Fibroblast of skin of left quadriceps (primary cell): ENCODE data around the gene SIN3A.
"Not testable (repeated sequence)": the region's sequence is repeated elsewhere in the genome, so short reads cannot be mapped to it uniquely, and the experiment has no call there.

Source experiments
- DNase-seq, 2 experiments: peaks; one replicate each; pipeline ENCODE4 v3.0.0-alpha.2; 2013; ENCODE audit warnings: low read depth in 2 of 2

Gene SIN3A

DNA sequence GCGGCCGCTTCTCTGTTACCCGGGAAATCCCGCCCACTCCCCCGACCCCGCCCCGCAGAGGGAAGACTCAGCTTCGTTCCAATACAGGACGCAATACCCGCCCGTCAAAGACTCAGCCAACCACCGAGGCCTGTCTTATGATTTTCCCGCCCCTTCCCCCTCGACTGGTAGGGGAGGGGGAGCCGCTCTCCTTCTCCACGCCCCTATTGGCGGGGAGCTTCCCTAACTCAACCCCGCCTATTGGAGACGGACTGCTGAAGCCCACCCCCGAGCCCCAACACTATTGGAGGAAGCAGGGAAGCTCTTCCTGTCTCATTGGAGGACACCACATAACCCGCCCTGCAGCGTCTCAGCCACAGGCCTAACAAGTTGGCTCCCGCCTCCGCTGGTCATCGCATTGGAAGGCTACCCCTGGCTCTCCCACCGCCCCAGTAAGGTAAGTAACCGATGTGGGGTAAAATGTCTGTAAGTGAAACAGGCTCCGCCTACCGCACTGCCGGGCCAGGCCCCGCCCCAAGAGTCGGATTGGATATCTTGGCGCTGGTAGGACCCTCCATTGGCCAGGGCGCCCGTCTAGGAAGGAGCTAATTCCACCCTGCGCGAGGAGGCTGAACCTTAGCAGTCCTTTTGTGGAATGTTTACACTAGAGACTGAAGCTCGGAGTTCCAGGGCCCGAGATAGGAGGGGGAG is at the start of gene SIN3A:
TSS of gene SIN3A (minus strand) at position 17 of the 690 bp plus-strand sequence. CDS start 21,315 bp downstream, outside the sequence.
- DNase-seq, result peak; percentile 100

DNA sequence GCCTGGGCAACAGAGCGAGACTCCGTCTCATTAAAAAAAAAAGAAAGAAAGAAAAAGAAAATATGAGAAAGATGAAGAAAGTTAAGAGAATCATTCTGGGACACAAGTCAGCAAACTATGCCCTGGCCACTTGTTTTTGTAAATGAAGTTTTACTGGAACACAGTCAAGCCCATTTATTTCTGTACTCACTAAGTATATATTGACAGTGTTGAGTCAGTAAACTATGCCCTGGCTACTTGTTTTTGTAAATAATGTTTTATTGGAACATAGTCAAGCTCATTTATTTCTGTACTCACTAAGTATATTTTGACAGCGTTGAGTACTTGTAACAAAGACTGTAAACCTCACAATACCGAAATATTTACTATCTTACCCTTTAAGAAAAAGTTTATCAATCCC is 42.2 kb upstream of the SIN3A start:
- no peak for DNase-seq

DNA sequence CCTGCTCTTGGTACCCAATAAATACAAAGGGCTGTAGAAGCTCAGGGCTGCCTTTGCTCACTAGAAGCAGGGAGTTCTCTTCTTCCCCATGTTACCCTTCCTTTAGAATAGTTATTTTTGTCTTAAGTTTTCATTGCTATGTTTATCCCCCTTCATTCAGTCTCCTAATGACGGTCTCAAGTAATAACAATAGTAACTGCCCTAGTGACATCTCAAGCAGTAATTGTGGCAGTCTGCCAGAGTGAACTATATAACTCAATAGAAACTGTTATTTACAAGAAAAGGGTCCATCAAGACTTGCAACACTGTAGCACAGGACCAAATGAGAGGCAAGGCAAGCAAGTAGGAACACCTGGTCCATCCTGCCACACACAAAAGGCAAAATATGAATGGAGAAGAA is 32.5 kb upstream of the SIN3A start:
- DNase-seq, result no peak

DNA sequence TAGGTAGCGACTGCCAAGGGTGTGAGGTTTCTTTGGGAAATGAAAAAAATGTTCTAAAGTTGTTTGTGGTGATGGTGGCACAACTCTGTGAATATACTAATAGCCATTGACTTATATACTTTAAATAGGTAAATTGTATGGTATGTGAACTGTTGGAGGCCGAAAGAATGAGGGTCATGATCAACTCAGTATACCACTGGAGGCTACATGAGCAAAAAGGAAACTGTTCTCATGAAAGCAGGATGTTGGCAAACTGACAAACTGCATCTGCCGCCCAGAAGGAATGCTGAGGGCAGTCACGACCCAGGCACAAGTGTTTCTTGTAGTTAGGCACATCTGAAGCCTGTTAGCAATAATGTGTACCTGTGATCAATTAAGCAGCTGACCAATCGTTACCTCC is 32.1 kb upstream of the SIN3A start:
- not testable (repeated sequence) for DNase-seq

DNA sequence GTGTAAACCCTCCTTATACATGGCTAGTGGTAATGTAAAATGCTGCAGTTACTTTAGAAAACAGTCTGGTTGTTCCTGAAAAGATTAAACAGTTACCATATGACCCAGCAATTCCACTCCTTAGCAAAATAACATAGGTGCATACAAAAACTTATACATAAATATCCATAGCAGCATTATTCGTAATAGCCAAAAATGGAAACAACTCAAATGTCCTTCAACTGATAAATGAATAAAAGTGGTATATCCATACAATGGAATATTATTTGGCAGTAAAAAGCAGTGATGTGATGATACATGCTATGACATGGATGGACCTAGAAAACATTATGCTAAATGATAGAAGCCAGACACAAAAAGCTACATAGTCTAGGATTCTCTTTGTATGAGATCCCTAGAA is 31.6 kb upstream of the SIN3A start:
- no peak for DNase-seq

DNA sequence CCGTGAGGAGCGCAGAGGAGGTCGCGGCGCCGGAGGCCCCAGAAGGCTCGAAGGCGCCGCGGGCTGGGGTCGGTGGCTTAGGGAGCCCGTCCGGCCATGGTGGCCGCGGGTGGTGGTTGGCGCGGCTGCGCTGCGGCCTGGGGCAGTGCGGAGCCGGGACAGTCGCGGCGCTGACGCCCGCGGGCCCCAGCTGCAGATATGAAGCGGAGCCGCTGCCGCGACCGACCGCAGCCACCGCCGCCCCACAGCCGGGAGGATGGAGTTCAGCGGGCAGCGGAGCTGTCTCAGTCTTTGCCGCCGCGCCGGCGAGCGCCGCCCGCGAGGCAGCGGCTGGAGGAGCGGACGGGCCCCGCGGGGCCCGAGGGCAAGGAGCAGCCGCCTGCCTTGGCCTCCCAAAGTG is 29.0 kb upstream of the SIN3A start:
- DNase-seq, result not testable (repeated sequence)

DNA sequence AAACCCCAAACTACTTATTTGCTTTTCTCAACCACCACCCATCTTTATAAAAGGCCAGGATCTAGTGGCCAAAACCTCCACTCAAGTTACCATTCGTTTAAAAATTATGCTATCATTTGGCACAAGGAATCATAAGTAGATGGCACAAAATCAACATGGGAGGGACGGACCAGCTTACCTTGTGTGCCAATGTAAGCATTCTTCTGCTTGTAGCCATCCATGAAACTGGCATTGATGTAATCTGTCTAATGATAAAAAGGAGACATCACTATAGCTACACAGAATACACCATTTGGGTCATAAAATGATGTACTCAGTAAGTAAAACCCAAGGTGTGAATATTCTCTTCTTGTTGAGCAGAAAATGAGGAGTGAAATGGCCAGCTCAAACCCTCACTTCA is 28.2 kb upstream of the SIN3A start:
- no peak for DNase-seq

DNA sequence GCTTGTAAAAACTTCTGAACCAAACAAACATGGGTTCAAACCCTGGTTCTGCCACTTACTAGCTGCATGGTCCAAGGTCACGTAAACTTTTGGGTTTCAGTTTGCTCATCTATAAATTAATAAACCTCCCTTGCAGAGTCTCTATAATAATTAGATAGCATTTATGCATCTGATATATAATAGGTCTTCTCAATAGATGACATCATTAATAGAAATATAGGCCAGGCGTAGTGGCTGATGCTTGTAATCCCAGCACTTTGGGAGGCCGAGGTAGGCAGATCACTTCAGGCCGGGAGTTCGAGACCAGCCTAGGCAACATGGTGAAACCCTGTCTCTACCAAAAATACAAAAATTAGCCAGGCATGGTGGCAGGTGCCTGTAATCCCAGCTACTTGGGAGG is 25.6 kb upstream of the SIN3A start:
- not testable (repeated sequence) for DNase-seq

DNA sequence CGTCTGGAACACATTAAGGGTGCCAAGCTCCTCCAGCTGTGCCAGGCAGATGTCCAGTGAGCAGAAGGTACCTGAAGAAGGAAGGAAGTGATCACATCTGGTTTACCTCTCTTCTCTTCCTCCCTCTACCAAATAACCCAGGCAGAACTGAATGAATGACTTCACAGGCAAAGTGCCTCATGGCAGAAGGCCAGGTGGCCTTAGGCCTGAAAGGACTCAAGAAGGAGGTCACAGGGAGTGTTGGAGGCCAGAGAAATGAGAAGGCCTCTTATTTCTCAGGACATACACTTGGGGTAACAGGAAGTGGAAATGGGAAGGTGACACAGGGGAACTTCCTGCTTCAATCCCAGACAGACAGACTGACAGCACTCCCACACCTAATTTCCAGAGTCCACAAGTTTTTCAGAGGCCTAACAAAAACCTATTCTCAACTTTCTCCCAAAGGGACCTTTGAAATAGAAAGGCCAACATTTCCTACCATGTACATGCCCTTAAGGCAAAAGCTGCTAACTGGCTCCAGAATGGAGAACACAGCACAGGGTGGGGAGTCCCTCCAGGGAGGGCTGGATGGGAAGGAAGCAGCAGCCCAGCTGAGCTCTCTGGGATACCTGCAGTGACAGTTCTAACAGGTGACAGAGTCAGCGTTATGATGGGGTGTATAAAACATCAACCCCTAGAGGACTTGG is 17.6 kb upstream of the SIN3A start:
- no peak for DNase-seq

DNA sequence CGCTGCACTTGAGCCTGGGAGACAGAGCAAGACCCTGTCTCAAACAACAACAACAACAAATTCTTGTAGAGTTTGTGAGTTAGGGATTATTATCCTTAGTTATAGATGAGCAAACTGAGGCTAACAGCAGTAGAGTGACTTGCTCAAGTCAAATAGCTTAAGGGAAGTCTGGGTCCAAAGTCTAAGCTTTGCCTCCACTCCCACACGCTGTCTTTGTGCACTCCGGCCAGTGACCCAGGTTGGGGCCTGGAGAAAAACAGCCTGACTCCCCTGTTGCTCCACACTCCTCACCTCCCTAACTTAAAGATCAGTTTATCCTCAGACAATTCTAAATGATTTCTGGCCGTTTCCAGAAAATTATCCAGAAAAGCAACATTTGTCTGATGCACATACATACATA is 9.2 kb upstream of the SIN3A start:
- no peak for DNase-seq

DNA sequence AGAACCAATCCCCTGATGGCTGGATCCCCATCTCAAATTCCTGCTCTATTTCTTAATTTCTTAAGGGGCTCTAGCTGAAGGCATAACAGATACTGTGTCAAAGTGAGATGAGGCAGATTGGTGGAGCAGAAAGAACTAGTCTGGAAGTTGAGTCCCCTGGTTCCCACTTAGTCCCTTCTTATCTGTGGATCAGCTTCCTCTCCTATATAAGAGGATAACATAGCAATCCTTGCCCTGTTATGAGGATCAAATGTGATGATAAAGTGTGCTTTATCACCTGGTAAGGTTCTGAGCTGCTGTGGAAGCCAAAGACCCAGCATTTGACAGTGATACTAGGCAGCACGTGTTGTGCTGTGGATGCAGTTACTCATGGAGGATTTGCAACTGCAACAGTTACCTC is 8.1 kb upstream of the SIN3A start:
- DNase-seq, result no peak

DNA sequence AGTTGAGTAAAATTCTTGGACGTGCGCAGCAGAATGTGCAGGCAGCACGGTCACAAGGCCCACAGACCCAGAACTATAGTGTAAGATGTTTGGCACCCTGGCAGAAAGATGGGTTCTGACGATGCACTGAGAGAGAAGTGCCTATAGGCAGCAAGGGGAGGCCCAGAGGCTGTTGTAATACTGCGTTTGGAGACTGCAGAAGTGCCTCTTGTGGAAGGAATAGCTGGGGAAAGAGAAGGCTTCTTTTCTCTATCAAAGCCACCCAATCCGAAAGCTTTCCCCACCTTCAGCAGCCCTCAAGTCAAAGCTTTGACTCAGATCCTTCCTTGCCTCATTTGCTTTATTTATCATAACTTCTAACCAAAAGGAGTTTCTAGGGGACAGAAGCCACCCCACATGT is 5.2 kb upstream of the SIN3A start:
- DNase-seq, result no peak

DNA sequence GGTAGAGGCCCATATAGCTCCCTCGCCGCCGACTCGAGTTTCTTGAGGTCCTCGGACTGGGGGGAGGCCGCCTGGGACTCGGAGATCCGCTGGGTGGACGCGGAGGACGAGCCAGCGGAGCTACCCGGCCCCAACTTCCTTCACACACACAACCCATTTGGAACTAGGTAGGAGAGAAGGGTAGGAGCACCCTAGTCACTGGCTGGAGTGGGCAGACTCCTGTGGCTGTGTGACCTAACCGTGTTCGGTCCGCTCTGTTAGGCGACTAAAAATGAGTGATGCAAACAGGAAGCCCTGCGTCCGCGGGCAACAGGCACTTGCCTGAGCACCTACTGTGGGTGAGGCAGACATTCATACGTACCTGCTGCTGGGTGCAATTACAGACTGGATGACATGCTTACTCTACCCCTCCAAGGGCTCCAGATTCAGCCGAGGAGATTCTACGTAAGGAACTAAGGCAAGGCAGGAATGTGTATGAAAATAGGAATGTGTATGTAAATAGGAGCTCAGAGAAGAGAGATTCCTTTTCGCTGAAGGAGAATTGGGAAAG is 4.6 kb upstream of the SIN3A start:
- no peak for DNase-seq

DNA sequence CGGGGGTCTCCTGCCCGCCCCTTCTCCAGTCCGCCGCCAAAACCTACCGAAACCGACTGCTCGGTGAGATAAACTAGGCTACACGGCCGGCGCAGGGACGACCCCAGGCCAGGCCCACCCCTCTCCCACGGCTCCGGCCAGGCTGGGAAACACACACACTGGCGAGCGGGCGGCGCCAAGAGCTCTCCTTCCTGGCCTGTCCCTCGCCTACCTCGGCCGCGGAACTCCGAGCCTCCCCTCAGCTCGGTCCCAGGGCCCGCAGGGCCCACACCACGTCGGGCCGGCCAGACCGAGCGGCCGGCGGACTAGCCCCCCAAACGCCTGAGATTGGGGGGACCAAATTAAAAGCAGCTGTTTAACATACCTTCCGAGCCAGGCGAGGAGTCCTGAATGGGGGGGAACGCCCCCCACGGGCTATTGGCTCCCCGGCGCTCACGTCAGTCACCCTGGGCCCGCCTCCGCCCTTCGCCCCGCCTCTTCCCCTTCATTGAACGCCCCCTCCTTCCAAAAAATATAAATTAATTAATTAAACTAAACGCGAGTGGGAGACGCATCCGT is 4.0 kb upstream of the SIN3A start:
- DNase-seq, result peak; percentile 59 to 62

DNA sequence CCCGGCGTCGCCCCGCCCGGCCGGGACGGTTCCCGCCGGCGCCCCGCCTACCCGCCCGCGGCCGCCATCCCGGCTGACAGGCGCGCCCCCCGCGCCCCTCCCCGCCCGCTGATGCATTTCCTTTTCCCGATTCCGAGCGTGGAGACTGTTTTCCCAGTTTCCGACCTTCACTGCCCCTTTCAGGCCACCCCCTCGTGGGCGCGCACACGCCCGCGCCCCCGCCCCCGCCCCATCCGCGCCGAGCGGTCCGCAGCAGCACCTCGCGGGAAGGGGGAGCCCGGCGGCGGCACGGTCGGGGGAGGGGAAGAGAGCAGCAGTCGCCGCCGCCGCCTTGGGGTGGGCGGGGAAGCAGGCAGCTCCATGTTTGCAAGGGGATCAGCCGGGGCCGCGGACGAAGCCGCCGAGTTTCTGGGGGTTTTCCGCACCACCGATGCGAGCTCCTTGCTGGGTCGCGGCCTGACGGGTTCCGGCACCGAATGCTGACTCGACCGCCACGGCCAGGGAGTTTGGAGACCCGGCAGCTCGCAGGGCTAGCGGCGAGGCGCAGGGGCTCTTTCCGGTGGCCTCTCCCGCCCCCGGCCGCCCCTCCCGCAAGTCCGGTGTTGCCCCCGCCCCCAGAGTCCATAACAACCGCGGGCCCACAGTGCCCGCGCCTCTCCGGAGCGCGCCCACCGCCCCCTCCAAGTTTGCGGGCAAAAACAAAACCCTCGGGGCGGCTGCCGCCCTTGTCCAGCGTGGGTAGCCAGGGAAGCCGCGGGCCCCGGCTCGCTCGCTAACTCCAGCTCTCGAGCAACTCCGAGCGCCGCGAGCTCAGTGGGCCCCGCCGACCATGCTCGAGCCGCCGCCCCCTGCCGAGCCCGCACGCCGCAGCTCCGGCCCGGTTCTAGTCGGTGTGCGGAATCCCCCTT is 3.2 kb upstream of the SIN3A start:
- peak in 1 of 2 experiments; percentile 44 for DNase-seq

DNA sequence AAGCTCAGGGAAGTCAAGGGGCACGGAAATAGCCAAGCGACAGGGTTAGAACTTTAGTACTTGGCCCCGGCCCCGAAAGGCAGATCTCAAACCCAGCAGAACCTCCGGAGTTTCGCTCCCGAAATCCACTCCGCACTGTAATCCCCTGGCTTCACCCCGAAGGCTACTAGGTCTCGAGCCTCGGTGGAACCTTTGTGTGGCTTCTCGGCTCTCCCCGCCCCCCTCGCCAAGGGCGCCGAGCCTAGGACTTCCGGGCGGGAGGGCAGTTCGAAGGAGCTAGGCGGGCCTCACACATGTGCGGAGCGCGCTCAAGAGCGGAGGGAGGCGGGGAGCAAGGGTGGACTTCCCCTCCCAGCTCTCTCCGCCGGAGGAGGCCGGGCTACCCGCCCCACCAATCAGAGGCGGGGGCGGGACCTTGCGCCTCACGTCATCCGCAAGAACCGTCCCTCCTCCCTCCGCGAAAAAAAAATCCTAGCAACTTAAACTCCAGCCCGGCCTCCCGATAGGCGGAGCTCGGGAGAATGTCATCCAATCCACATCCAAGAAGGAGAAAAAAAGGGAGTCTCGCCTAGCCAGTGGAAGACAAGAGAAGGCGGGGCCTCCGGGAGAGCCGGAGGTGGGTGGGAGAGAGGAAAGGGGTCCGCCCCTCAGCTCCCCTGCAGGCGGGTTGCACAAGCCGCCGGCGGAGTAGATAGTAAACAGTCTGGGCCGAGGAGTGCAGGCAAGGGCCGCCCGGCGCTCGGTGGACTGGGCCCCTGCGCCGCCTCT is 2.4 kb upstream of the SIN3A start:
- peak; percentile 100 for DNase-seq

DNA sequence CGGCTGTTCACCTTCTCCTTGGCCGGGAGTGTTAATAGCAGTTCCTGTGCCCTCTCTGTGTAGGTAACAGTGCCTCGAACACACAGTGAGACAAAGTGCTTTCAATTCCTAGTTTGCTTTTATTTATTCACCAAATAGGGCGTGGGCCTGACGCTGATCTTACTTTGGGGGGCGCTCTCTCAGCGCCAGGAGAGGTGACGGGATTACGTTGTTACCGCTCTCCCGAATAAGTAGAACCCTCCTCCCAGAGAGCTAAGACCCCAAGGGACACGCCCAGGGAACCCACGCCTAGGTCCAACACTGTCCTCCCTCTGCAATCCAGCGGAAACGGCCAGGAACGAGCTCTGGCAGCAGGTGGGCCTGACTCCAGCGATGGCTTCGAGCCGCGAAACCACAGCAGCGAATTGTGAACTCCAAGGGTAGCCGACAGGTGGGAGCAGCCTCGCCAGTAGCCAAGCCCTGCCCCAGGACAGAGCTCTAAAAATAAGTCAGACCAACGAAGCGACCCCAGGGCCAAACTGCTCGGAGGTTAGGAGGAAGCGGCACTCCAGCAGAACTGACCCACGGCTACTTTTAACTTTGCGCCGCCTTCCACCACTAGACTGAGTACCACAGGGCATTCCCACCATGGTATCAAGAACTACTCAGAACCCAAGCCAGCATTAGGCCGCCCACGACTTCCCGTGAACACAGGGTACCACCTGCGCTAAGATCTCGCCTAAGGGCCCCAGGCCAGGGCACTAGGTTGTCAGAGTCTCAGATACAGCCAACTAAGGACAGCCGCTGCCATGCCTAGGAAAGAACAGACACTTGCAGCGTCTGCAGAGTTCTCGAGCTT is 1.6 kb upstream of the SIN3A start:
- no peak for DNase-seq

DNA sequence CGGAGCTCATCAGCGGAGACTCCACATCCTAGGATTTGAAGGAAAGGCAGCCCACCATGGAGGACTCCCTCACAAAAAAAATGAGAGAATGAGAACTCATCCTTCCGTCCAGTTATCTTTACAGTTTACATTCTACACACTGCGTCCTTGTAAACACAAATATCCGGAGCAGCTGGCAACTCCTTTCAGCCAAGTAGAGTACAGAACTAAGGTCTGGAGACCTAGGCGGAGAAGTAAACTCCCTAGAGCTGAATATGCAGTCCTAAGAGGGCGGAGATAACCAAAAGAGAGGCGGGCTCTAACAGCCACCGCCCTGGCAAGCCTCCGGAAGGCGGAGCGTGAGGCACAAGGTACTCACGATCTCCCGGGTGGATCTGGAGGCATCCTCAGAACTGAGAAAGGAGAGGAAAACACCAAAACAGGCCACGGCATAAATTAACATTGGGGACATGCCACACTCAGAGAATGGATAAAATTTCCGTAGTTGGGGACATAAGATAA is 924 bp upstream of the SIN3A start:
- DNase-seq, result peak in 1 of 2 experiments; percentile 53

DNA sequence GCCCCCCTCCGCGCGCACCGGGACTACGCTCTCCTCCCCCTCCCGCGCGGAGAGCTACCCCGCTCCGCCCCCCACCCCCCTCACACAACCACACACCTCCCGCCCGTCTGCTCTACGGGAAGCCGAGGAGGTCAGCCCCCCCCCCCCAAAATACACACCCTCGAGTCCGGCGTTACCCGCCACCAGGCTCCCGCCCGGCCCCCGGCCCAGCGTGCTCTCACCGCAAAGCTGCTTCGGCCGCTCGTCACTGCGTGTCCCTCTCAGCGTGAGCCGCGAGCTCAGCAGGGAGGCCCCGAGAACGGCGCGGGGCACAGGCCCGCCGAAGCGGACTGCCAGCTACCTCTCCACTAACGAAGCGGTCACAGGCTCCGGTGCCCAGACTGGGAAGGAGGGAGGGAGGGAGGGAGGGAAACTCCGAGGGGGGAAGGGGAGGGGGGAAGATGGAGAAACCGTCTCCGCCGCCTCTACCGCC is 252 bp downstream of the SIN3A start:
- DNase-seq, result no peak
